Testis (tissue), 2 donors: ENCODE results near the gene RAB28.

Source experiments
- POLR2A ChIP-seq: fragments of 450-650 bp; IDR thresholded peaks from one replicate; pipeline ENCODE4 v1.6.1; 2017; ENCODE audit warnings: antibody characterized with exemption, mild to moderate bottlenecking, moderate library complexity
- TF ChIP-seq, protein P1 (sequence below), 3 experiments: fragments of 450-650 bp in 2 of 3; fragments of 200-600 bp in 1 of 3; sonication (generic) in 1 of 3; IDR thresholded peaks; one replicate each; pipeline ENCODE4 v1.5.1; 2016 to 2019; ENCODE audit warnings: antibody characterized with exemption in 3 of 3, mild to moderate bottlenecking in 2 of 3, moderate library complexity in 1 of 3

DNA sequence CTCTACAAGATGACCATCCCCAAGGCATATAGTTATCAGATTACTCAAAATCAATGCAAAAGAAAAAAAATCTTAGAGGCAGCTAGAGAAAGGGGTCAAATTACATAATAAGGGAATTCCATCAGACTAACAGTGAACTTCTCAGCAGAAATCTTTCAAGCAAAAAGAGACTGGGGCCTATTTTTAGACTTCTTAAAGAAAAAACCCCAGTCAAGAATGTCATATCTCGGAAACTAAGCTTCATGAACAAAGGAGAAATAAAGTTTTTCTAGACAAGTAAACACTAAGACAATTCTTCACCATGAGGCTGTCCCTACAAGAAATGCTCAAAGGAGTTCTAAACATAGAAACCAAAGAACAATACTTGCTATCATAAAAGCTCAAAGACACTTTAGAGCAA is 51.7 kb downstream of the RAB28 start:
- TF ChIP-seq, protein P1, sequence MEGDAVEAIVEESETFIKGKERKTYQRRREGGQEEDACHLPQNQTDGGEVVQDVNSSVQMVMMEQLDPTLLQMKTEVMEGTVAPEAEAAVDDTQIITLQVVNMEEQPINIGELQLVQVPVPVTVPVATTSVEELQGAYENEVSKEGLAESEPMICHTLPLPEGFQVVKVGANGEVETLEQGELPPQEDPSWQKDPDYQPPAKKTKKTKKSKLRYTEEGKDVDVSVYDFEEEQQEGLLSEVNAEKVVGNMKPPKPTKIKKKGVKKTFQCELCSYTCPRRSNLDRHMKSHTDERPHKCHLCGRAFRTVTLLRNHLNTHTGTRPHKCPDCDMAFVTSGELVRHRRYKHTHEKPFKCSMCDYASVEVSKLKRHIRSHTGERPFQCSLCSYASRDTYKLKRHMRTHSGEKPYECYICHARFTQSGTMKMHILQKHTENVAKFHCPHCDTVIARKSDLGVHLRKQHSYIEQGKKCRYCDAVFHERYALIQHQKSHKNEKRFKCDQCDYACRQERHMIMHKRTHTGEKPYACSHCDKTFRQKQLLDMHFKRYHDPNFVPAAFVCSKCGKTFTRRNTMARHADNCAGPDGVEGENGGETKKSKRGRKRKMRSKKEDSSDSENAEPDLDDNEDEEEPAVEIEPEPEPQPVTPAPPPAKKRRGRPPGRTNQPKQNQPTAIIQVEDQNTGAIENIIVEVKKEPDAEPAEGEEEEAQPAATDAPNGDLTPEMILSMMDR (IDR thresholded peaks at IDR 0.05) = no peak
- TF ChIP-seq POLR2A = no peak
